ENCODE measurements around the gene CWC27.

CWC27 gene

DNA sequence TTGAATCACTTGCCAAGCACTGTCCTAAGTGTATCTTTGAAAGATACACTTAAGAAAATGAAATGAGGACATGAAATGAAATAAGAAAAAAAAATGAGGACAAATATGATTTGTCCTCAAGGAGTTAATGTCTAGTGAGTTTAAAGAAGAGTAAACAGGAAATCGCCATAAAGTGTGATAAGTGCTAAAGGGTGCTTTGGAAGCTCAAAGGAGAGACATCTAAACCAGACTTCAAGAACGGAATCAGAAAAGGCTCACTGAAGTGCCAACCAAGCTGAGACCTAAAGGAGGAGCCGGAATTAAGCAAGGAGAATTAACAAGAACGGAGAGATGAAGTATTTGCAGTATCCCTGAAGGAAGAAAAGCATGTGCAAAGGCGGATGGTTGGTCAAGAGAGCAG is 200.8 kb downstream of the CWC27 start:
- Histone ChIP-seq H3K4me2 (ENCODE audit: low read length) (no peak overlapping the region), H3K4me1 (ENCODE audit: control insufficient read depth, low read depth, low read length) (no peaks in the 10 kb centered on the region)

DNA sequence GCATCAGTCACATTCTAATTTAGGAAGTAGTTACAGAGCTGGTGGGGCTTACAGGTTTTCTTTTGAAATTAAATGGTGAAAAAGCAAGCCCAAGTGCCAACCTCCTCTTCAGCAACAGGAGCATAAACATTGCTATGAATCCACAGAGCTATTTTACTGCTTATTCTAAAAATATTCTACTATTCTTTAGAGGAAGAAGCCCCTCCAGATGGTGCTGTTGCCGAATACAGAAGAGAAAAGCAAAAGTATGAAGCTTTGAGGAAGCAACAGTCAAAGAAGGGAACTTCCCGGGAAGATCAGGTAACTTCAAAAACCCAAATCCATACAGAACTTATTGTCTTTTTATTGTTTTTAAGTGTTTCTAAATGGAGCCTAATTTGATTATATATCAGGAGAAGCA is 202.8 kb downstream of the CWC27 start:
- WGBS (ENCODE audit: extremely low coverage, insufficient coverage, low lambda C conversion rate) = no CpG with 5 or more reads among the region's 2 CpGs
- Histone ChIP-seq H3K4ac (ENCODE audit: low read depth, low read length) (no peak overlapping the region), H3K79me2 (ENCODE audit: control insufficient read depth, insufficient read depth, low read length) (no peaks in the 10 kb centered on the region), H2BK5ac (ENCODE audit: low read length) (no peak overlapping the region), H4K8ac (ENCODE audit: low read depth, low read length) (no peak overlapping the region), H3K4me2 (ENCODE audit: low read length) (no peak overlapping the region), H2BK120ac (ENCODE audit: low read depth, low read length) (no peak overlapping the region), H3K9ac (ENCODE audit: low read length) (no peak overlapping the region), H3K56ac (ENCODE audit: low read length) (no peak overlapping the region), H3K23ac (ENCODE audit: low read length) (no peak overlapping the region), H3K27ac (ENCODE audit: low read depth, low read length) (no peak overlapping the region), H4K5ac (ENCODE audit: low read length) (no peak overlapping the region), H3K4me1 (ENCODE audit: control insufficient read depth, low read depth, low read length) (no peaks in the 10 kb centered on the region), H3K36me3 (ENCODE audit: control insufficient read depth, insufficient read depth, low read length) (no peaks in the 10 kb centered on the region), H2BK15ac (replicated peaks; ENCODE audit: low read depth) (no peak overlapping the region), H3K18ac (ENCODE audit: low read length) (no peak overlapping the region), H3K27me3 (ENCODE audit: insufficient read depth, low read length, poor library complexity) (no peaks in the 10 kb centered on the region), H3K79me1 (ENCODE audit: low read length) (no peaks in the 10 kb centered on the region), H2AK5ac (ENCODE audit: low read length) (no peak overlapping the region), H3K4me3 (ENCODE audit: low read length) (no peak overlapping the region)
- DNase-seq = no peak

More for the DNA sequence above, 200.8 kb downstream of the CWC27 start:
- no CpG with 5 or more reads among the region's 5 CpGs for WGBS (ENCODE audit: extremely low coverage, insufficient coverage, low lambda C conversion rate)
- no peaks in the 10 kb centered on the region for H3K27me3 ChIP-seq (ENCODE audit: insufficient read depth, low read length, poor library complexity)
- no peak overlapping the region for H2AK5ac ChIP-seq (ENCODE audit: low read length)
- no peak for DNase-seq
- no peak overlapping the region for H2BK120ac ChIP-seq (ENCODE audit: low read depth, low read length)
- H3K79me1 ChIP-seq (ENCODE audit: low read length) = no peaks in the 10 kb centered on the region
- H2BK15ac ChIP-seq (replicated peaks; ENCODE audit: low read depth) = no peak overlapping the region
- H3K79me2 ChIP-seq (ENCODE audit: control insufficient read depth, insufficient read depth, low read length) = no peaks in the 10 kb centered on the region
- H2BK5ac ChIP-seq (ENCODE audit: low read length) = no peak overlapping the region
- no peak overlapping the region for H4K5ac ChIP-seq (ENCODE audit: low read length)
- no peak overlapping the region for H3K56ac ChIP-seq (ENCODE audit: low read length)
- no peak overlapping the region for H4K8ac ChIP-seq (ENCODE audit: low read depth, low read length)
- H3K4me3 ChIP-seq (ENCODE audit: low read length) = no peak overlapping the region
- H3K4ac ChIP-seq (ENCODE audit: low read depth, low read length) = no peak overlapping the region
- no peak overlapping the region for H3K27ac ChIP-seq (ENCODE audit: low read depth, low read length)
- H3K23ac ChIP-seq (ENCODE audit: low read length) = no peak overlapping the region
- no peak overlapping the region for H3K18ac ChIP-seq (ENCODE audit: low read length)
- no peak overlapping the region for H3K9ac ChIP-seq (ENCODE audit: low read length)
- no peaks in the 10 kb centered on the region for H3K36me3 ChIP-seq (ENCODE audit: control insufficient read depth, insufficient read depth, low read length)

- no peak for DNase-seq
- no peak overlapping the region for H3K4ac ChIP-seq (ENCODE audit: low read depth, low read length)
- no peak overlapping the region for H3K4me2 ChIP-seq (ENCODE audit: low read length)
- H3K27me3 ChIP-seq (ENCODE audit: insufficient read depth, low read length, poor library complexity) = no peaks in the 10 kb centered on the region
- H3K4me3 ChIP-seq (ENCODE audit: low read length) = no peak overlapping the region
- H4K8ac ChIP-seq (ENCODE audit: low read depth, low read length) = no peak overlapping the region
- whole genome bisulfite sequencing (ENCODE audit: extremely low coverage, insufficient coverage, low lambda C conversion rate) = no CpG with 5 or more reads among the region's 3 CpGs
- no peaks in the 10 kb centered on the region for H3K36me3 ChIP-seq (ENCODE audit: control insufficient read depth, insufficient read depth, low read length)
- H2BK5ac ChIP-seq (ENCODE audit: low read length) = no peak overlapping the region
- no peaks in the 10 kb centered on the region for H3K79me1 ChIP-seq (ENCODE audit: low read length)
- no peak overlapping the region for H2BK15ac ChIP-seq (replicated peaks; ENCODE audit: low read depth)
- H2AK5ac ChIP-seq (ENCODE audit: low read length) = no peak overlapping the region
- no peak overlapping the region for H4K5ac ChIP-seq (ENCODE audit: low read length)
- H2BK120ac ChIP-seq (ENCODE audit: low read depth, low read length) = no peak overlapping the region
- no peaks in the 10 kb centered on the region for H3K79me2 ChIP-seq (ENCODE audit: control insufficient read depth, insufficient read depth, low read length)
- no peak overlapping the region for H3K18ac ChIP-seq (ENCODE audit: low read length)
- H3K27ac ChIP-seq (ENCODE audit: low read depth, low read length) = no peak overlapping the region
- H3K4me1 ChIP-seq (ENCODE audit: control insufficient read depth, low read depth, low read length) = no peaks in the 10 kb centered on the region
- no peak overlapping the region for H3K9ac ChIP-seq (ENCODE audit: low read length)
- no peak overlapping the region for H3K23ac ChIP-seq (ENCODE audit: low read length)
- no peak overlapping the region for H3K56ac ChIP-seq (ENCODE audit: low read length)
Measured at GRCh38 chr5:64971990-64972389, 203.3 kb downstream of the CWC27 start.

DNA sequence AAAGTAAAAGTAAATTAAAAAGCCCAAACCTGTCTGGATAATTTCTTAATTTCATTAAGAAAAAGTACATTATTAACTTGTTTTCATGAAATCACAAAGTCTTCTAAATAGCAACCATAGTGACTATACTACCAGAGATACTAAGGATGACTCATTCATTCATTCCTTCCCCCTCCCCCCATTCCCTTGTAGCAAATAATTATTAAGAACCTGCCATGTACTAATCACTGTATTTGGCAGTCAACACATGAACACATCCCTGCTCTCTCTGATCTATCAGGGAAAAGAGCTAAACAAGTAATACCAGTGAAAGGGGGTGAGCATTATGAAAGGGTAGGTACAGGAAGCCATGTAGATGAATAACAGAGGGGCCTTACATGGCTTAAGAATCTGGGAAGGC is 203.9 kb downstream of the CWC27 start:
- Histone ChIP-seq H2BK120ac (ENCODE audit: low read depth, low read length) (no peak overlapping the region), H3K4me2 (ENCODE audit: low read length) (no peak overlapping the region), H2AK5ac (ENCODE audit: low read length) (no peak overlapping the region), H2BK5ac (ENCODE audit: low read length) (no peak overlapping the region), H3K23ac (ENCODE audit: low read length) (no peak overlapping the region), H2BK15ac (replicated peaks; ENCODE audit: low read depth) (no peak overlapping the region), H4K8ac (ENCODE audit: low read depth, low read length) (no peak overlapping the region), H3K56ac (ENCODE audit: low read length) (no peak overlapping the region), H3K27ac (ENCODE audit: low read depth, low read length) (no peak overlapping the region), H3K18ac (ENCODE audit: low read length) (no peak overlapping the region), H3K4me1 (ENCODE audit: control insufficient read depth, low read depth, low read length) (no peaks in the 10 kb centered on the region), H3K27me3 (ENCODE audit: insufficient read depth, low read length, poor library complexity) (no peaks in the 10 kb centered on the region), H3K79me1 (ENCODE audit: low read length) (no peaks in the 10 kb centered on the region), H3K4me3 (ENCODE audit: low read length) (no peak overlapping the region), H3K79me2 (ENCODE audit: control insufficient read depth, insufficient read depth, low read length) (no peaks in the 10 kb centered on the region), H3K9ac (ENCODE audit: low read length) (no peak overlapping the region), H3K36me3 (ENCODE audit: control insufficient read depth, insufficient read depth, low read length) (no peaks in the 10 kb centered on the region), H3K4ac (ENCODE audit: low read depth, low read length) (no peak overlapping the region), H4K5ac (ENCODE audit: low read length) (no peak overlapping the region)
- no peak for DNase-seq

- Histone ChIP-seq H3K4me2 (ENCODE audit: low read length) (no peak overlapping the region), H3K79me2 (ENCODE audit: control insufficient read depth, insufficient read depth, low read length) (no peaks in the 10 kb centered on the region), H2BK5ac (ENCODE audit: low read length) (no peak overlapping the region), H3K36me3 (ENCODE audit: control insufficient read depth, insufficient read depth, low read length) (no peaks in the 10 kb centered on the region), H2BK15ac (replicated peaks; ENCODE audit: low read depth) (no peak overlapping the region), H3K4me3 (ENCODE audit: low read length) (no peak overlapping the region), H3K18ac (ENCODE audit: low read length) (no peak overlapping the region), H3K23ac (ENCODE audit: low read length) (no peak overlapping the region), H3K27ac (ENCODE audit: low read depth, low read length) (no peak overlapping the region), H3K4me1 (ENCODE audit: control insufficient read depth, low read depth, low read length) (no peaks in the 10 kb centered on the region), H2BK120ac (ENCODE audit: low read depth, low read length) (no peak overlapping the region), H3K56ac (ENCODE audit: low read length) (no peak overlapping the region), H3K9ac (ENCODE audit: low read length) (no peak overlapping the region), H3K27me3 (ENCODE audit: insufficient read depth, low read length, poor library complexity) (no peaks in the 10 kb centered on the region), H4K5ac (ENCODE audit: low read length) (no peak overlapping the region), H3K4ac (ENCODE audit: low read depth, low read length) (no peak overlapping the region), H4K8ac (ENCODE audit: low read depth, low read length) (no peak overlapping the region), H3K79me1 (ENCODE audit: low read length) (no peaks in the 10 kb centered on the region), H2AK5ac (ENCODE audit: low read length) (no peak overlapping the region)
- DNase-seq = no peak
- WGBS (ENCODE audit: extremely low coverage, insufficient coverage, low lambda C conversion rate) = no CpG with 5 or more reads among the region's 2 CpGs
Measured at GRCh38 chr5:64973215-64973614, 204.5 kb downstream of the CWC27 start.

- no peaks in the 10 kb centered on the region for H3K4me1 ChIP-seq (ENCODE audit: control insufficient read depth, low read depth, low read length)
- H3K4me2 ChIP-seq (ENCODE audit: low read length) = no peak overlapping the region
- H3K27me3 ChIP-seq (ENCODE audit: insufficient read depth, low read length, poor library complexity) = no peaks in the 10 kb centered on the region
- no peaks in the 10 kb centered on the region for H3K36me3 ChIP-seq (ENCODE audit: control insufficient read depth, insufficient read depth, low read length)
- H2BK5ac ChIP-seq (ENCODE audit: low read length) = no peak overlapping the region
- no peak overlapping the region for H2BK15ac ChIP-seq (replicated peaks; ENCODE audit: low read depth)
- no peak overlapping the region for H2BK120ac ChIP-seq (ENCODE audit: low read depth, low read length)
- WGBS (ENCODE audit: extremely low coverage, insufficient coverage, low lambda C conversion rate) = no CpG with 5 or more reads among the region's 1 CpG
- no peak overlapping the region for H3K4me3 ChIP-seq (ENCODE audit: low read length)
- no peak overlapping the region for H3K27ac ChIP-seq (ENCODE audit: low read depth, low read length)
- H3K79me2 ChIP-seq (ENCODE audit: control insufficient read depth, insufficient read depth, low read length) = no peaks in the 10 kb centered on the region
- DNase-seq = no peak
- no peak overlapping the region for H4K5ac ChIP-seq (ENCODE audit: low read length)
- no peak overlapping the region for H3K56ac ChIP-seq (ENCODE audit: low read length)
- H3K79me1 ChIP-seq (ENCODE audit: low read length) = no peaks in the 10 kb centered on the region
- no peak overlapping the region for H4K8ac ChIP-seq (ENCODE audit: low read depth, low read length)
- H2AK5ac ChIP-seq (ENCODE audit: low read length) = no peak overlapping the region
- no peak overlapping the region for H3K4ac ChIP-seq (ENCODE audit: low read depth, low read length)
- H3K18ac ChIP-seq (ENCODE audit: low read length) = no peak overlapping the region
- no peak overlapping the region for H3K9ac ChIP-seq (ENCODE audit: low read length)
- H3K23ac ChIP-seq (ENCODE audit: low read length) = no peak overlapping the region
Measured at GRCh38 chr5:64977779-64978178, 209.0 kb downstream of the CWC27 start.
